Bladder microvascular endothelial cell (primary cell): ENCODE data around the gene TK2. TPM values are rescaled to one million over a fixed set of nuclear protein-coding genes. Genes with fewer than 3 reads are reported as not detected.

Experiments
- total RNA-seq: library from RNA; depleted of rRNA; stranded (reverse); fragments of >200 nt; gene quantifications from 2 replicates; pipeline ENCODE4 v1.2.3, GENCODE V29; 2014

The TK2 gene
- total RNA-seq = 22.2 and 28.1 TPM in 2 replicates

DNA sequence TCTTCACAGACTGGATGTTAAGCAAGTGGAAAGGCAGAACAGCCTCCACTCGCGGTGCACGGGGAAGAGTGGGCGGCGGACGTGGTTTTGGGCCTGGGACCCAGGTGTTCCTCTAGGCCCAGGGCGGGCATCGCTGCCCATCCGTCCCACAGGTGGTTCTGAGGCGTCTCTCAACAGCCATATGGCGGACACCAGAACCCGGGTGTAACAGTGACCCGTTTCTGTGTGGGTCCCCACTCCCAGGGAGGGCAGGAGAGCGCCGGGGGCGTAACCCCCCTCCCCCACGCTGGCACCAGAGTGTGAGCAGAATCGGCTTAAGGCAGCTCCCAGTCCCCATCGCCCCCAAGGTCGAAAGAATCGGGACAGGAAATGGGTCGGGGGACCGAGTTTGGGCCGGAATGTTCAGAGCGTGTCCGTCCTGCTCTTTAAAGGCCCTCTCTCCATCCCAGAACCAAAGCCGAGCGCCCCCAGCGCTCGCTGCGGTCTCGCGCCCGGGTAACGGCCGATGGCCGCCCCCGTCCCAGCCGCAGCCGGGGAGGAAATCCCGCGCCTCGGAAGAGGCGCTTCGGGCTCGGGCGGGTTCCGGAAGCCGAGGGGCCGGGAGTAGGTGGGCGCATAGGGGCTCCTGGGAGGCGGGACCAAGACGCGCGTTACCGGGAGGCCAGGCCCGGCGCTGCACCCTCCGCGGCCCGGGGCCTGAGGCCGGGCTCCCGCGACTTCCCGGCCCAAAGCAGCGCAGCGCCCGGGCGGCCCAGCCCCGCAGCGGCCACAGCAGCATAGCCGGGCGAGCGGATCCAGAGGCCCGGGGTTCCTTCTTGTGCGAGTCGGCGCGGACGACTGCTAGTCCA lies at the start of gene TK2:
TSS of gene TK2 (minus strand) at position 839 of the 848 bp plus-strand sequence. CDS start at position 778, 61 bp downstream.

GRCh38 chr16:66578651-66579531 lies 29.0 kb upstream of the TK2 start, which contains the start of gene CMTM2:
TSS of gene CMTM2 (plus strand) at chr16:66579463. CDS start at chr16:66579608, 145 bp downstream.

DNA sequence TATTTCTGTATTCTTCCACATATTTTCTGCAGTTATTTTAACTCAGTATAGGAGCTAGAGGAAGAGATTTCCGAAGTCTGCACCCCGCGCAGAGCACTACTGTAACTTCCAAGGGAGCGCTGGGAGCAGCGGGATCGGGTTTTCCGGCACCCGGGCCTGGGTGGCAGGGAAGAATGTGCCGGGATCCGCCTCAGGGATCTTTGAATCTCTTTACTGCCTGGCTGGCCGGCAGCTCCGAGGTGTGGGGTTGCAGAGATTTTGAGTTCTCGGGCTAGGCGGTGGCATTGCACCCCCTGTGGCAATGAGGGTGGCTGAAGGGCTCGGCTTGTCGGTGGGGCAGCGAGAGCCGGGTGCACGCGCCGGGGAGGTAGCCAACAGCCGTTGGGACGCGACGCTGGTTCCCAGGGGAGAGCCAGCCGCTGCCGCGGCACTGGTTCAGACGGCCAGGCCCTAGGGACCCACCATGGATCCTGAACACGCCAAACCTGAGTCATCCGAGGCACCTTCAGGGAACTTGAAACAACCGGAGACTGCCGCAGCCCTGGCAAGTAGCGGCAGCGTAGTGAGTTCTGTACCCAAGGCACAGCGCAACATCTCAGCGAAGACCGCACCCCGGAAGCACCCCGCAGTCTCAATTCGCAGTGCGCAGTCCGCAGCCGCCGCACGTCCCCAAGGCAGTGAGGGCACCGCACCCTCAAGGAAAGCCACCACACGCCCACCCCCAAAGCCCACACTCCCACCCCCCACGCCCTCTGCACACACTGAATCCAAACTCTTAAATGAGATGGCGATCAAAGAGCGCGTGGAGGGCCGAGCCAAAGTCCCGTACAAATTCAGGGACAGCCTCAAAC lies 16.4 kb upstream of the TK2 start, which contains the start of gene CMTM1:
TSS of gene CMTM1 (plus strand) at position 389 of the 851 bp plus-strand sequence. CDS start at position 464, 75 bp downstream.

DNA sequence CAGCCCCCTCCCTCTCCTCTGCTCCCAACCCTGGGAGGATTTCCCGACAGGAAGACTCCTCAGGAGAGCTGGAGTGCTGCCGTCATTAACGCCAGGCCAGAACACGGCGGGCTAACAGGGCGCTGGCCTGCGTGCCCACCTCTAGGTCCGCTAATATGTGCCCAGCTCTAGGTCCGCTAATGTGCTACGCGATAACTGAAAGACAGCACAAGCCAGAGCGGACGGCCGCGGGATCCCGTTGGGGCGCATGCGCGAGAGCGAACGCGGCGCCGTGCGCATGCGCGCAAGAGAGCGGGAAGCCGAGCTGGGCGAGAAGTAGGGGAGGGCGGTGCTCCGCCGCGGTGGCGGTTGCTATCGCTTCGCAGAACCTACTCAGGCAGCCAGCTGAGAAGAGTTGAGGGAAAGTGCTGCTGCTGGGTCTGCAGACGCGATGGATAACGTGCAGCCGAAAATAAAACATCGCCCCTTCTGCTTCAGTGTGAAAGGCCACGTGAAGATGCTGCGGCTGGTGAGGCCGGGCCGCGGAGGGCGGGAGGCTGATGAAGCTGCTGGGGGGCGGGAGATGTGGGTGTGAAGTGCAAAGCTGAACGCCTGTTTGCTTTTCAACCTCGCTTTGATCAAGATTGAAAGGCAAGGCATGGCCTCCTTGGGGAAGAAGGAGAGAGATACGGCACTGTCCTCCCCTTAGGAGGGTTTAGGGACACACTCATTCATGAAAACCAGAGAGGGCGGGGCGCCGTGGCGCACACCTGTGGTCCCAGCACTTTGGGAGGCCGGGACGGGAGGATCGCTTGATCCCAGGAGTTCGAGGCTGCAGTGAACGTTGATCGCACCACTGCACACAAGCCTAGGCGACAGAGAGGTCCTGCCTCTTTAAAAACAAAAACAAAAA lies 2.6 kb upstream of the TK2 start, which contains the start of gene CKLF:
TSS of gene CKLF (plus strand) at position 291 of the 892 bp plus-strand sequence. CDS start at position 431, 140 bp downstream.

Other genes starting within 250 kb of the TK2 start
- 352 and 927 TPM in 2 replicates for gene CDH5, start 183.4 kb downstream of the TK2 start, total RNA-seq
- not detected in 2 replicates for gene BEAN1, start 122.8 kb downstream of the TK2 start, total RNA-seq
- 70.2 and 81.1 TPM in 2 replicates for gene CKLF, start 2.5 kb upstream of the TK2 start, total RNA-seq
- 1.1 and 2.9 TPM in 2 replicates for gene CMTM1, start 16.3 kb upstream of the TK2 start, total RNA-seq
- gene CMTM2, start 29.3 kb upstream of the TK2 start, total RNA-seq = not detected in 2 replicates
- 19.4 and 26.6 TPM in 2 replicates for gene CMTM3, start 54.6 kb upstream of the TK2 start, total RNA-seq
- 5.5 and 11.0 TPM in 2 replicates for gene CMTM4, start 146.6 kb upstream of the TK2 start, total RNA-seq
- 97.0 and 170 TPM in 2 replicates for gene DYNC1LI2, start 201.5 kb upstream of the TK2 start, total RNA-seq